Panc1 (cell line): Measurements from ENCODE around the gene PAX4. TPM values are rescaled to one million over a fixed set of nuclear protein-coding genes. Genes with fewer than 3 reads are reported as not detected.

Experiments used
- ATAC-seq: fragments of 200-7000 bp; cut with Tn5 transposase; 2 replicates; pipeline ENCODE4 v1.9.1; 2020; ENCODE audit warnings: mild to moderate bottlenecking, moderate library complexity
- BruUV-seq: library from RNA; stranded (reverse); fragments of 400-500 nt; replicated peaks from 2 replicates; lab custom pipeline; 2021; lab: Mats Ljungman, UMichigan
- CTCF ChIA-PET: fragments of 300-600 bp; sonication (Branson Sonifier 250); formaldehyde crosslinking; loops from one replicate; lab custom pipeline; 2022; ENCODE audit warnings: antibody characterized with exemption; lab: Charles Lee
- POLR2A ChIA-PET: fragments of 300-600 bp; sonication (Branson Sonifier 250); formaldehyde crosslinking; loops from one replicate; lab custom pipeline; 2022; ENCODE audit warnings: antibody characterized with exemption; lab: Charles Lee
- DNase-seq: peaks from one replicate; pipeline ENCODE4 v3.0.0-alpha.2; 2010; ENCODE audit warnings: low read depth, low spot score
- H3K27ac ChIP-seq: 2 replicates; pipeline ENCODE4 v1.5.1; 2011; ENCODE audit warnings: mild to moderate bottlenecking, low read length, inconsistent platforms
- H3K27me3 ChIP-seq: fragments of 200-500 bp; sonication (Bioruptor generic); 2 replicates; pipeline ENCODE4 v1.6.0; 2014; ENCODE audit warnings: low read length, inconsistent platforms; ENCODE audit not compliant: control insufficient read depth, insufficient read depth
- H3K36me3 ChIP-seq: fragments of 200-500 bp; sonication (Bioruptor generic); 2 replicates; pipeline ENCODE4 v1.5.1; 2014; ENCODE audit warnings: inconsistent platforms, mild to moderate bottlenecking, low read length, moderate library complexity; ENCODE audit not compliant: control insufficient read depth, insufficient read depth
- H3K4me1 ChIP-seq: 2 replicates; pipeline ENCODE4 v1.5.1; 2011; ENCODE audit warnings: inconsistent platforms, mild to moderate bottlenecking, low read length, moderate library complexity; ENCODE audit not compliant: control insufficient read depth, insufficient read depth
- H3K4me3 ChIP-seq, 2 experiments: 2 replicates each; pipeline ENCODE4 v1.5.1; 2011 to 2012; ENCODE audit warnings: low read depth in 2 of 2, low read length in 2 of 2, mild to moderate bottlenecking in 2 of 2, inconsistent platforms in 1 of 2, moderate library complexity in 1 of 2
- H3K9me3 ChIP-seq: fragments of 200-500 bp; sonication (Bioruptor generic); 2 replicates; pipeline ENCODE4 v1.5.1; 2014; ENCODE audit warnings: low read depth, mild to moderate bottlenecking, inconsistent platforms, low read length, moderate library complexity; ENCODE audit not compliant: control insufficient read depth, insufficient read depth
- POLR2AphosphoS5 ChIP-seq: IDR thresholded peaks from 2 replicates; pipeline ENCODE4 v1.6.1; 2012; ENCODE audit warnings: mild to moderate bottlenecking, low read depth, low read length, moderate library complexity
- SIN3A ChIP-seq: IDR thresholded peaks from 2 replicates; pipeline ENCODE4 v1.6.1; 2012; ENCODE audit warnings: low read depth, mild to moderate bottlenecking, low read length, moderate library complexity, borderline replicate concordance; ENCODE audit not compliant: insufficient read depth
- TCF7L2 ChIP-seq: IDR thresholded peaks from 2 replicates; pipeline ENCODE4 v1.6.1; 2011; ENCODE audit warnings: mild to moderate bottlenecking, low read depth, low read length, inconsistent platforms
- in situ Hi-C: cut with HindIII; loops from 2 replicates; pipeline ENCODE4 v1.10.0; 2016; ENCODE audit warnings: low sequenced_read_pairs, low pct_unique_long_range_greater_than_20kb
- intact Hi-C: fragments of 100-400 bp; cut with micrococcal nuclease; formaldehyde crosslinking; loops from one replicate; pipeline ENCODE4 v1.10.0; 2022; ENCODE audit not compliant: unreplicated experiment
- total RNA-seq: library from RNA; stranded (reverse); gene quantifications from one replicate; pipeline ENCODE4 v1.2.1, GENCODE V29; 2021; ENCODE audit not compliant: unreplicated experiment
- TF ChIP-seq, protein P1 (sequence below): fragments of 450-650 bp; IDR thresholded peaks from 2 replicates; pipeline ENCODE4 v1.5.1; 2017; ENCODE audit warnings: mild to moderate bottlenecking
- TF ChIP-seq, protein P2 (sequence below), 2 experiments: IDR thresholded peaks; 2 replicates each; pipeline ENCODE4 v1.6.1; 2011 to 2012; ENCODE audit warnings: low read depth in 2 of 2, control low read depth in 1 of 2, low read length in 1 of 2, mild to moderate bottlenecking in 1 of 2, moderate library complexity in 1 of 2; ENCODE audit not compliant: insufficient read depth in 1 of 2

PAX4 gene
- total RNA-seq, 1 experiment from 2014 or later: not detected

DNA sequence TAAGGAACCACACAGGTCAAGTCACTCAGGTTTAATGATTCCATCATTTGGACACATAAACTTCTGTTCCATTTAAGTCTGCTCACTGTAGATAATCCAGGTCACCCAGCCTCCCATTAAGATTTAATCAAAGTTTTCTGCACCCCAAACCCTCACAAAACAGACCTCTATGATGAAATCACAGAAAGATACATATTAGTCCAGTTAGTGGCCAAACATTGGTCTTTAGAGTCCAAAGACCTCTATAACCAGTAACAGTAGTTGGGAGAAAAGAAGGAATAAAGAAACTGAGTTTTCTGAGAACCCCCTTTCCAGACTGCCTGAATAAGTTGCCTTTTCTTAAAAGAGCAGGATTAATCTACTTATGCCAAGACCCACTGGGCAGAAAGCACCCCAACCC is 37.3 kb downstream of the PAX4 start:
- no peak overlapping the region for H3K4me3 ChIP-seq
- intact Hi-C loops: no loop called here
- peaks cover 5% of the 10 kb centered on the region; the same call in 1 of the 2 replicates for H3K36me3 ChIP-seq
- H3K27ac ChIP-seq: no peak overlapping the region
- TF ChIP-seq POLR2AphosphoS5 (no peak), SIN3A (no peak), TCF7L2 (no peak)
- TF ChIP-seq, protein P1, sequence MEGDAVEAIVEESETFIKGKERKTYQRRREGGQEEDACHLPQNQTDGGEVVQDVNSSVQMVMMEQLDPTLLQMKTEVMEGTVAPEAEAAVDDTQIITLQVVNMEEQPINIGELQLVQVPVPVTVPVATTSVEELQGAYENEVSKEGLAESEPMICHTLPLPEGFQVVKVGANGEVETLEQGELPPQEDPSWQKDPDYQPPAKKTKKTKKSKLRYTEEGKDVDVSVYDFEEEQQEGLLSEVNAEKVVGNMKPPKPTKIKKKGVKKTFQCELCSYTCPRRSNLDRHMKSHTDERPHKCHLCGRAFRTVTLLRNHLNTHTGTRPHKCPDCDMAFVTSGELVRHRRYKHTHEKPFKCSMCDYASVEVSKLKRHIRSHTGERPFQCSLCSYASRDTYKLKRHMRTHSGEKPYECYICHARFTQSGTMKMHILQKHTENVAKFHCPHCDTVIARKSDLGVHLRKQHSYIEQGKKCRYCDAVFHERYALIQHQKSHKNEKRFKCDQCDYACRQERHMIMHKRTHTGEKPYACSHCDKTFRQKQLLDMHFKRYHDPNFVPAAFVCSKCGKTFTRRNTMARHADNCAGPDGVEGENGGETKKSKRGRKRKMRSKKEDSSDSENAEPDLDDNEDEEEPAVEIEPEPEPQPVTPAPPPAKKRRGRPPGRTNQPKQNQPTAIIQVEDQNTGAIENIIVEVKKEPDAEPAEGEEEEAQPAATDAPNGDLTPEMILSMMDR: no peak
- TF ChIP-seq, protein P2, sequence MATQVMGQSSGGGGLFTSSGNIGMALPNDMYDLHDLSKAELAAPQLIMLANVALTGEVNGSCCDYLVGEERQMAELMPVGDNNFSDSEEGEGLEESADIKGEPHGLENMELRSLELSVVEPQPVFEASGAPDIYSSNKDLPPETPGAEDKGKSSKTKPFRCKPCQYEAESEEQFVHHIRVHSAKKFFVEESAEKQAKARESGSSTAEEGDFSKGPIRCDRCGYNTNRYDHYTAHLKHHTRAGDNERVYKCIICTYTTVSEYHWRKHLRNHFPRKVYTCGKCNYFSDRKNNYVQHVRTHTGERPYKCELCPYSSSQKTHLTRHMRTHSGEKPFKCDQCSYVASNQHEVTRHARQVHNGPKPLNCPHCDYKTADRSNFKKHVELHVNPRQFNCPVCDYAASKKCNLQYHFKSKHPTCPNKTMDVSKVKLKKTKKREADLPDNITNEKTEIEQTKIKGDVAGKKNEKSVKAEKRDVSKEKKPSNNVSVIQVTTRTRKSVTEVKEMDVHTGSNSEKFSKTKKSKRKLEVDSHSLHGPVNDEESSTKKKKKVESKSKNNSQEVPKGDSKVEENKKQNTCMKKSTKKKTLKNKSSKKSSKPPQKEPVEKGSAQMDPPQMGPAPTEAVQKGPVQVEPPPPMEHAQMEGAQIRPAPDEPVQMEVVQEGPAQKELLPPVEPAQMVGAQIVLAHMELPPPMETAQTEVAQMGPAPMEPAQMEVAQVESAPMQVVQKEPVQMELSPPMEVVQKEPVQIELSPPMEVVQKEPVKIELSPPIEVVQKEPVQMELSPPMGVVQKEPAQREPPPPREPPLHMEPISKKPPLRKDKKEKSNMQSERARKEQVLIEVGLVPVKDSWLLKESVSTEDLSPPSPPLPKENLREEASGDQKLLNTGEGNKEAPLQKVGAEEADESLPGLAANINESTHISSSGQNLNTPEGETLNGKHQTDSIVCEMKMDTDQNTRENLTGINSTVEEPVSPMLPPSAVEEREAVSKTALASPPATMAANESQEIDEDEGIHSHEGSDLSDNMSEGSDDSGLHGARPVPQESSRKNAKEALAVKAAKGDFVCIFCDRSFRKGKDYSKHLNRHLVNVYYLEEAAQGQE (IDR thresholded peaks at IDR 0.05; ENCODE audit: insufficient read depth in 1 of 2, low read depth in 2 of 2, low read length in 1 of 2): no peak
- peaks cover 7% of the 10 kb centered on the region for H3K4me1 ChIP-seq
- ChIA-PET POLR2A (no interaction called here), CTCF (no interaction called here)
- no peak for ATAC-seq
- H3K27me3 ChIP-seq: no peaks in the 10 kb centered on the region
- no peak for DNase-seq
- in situ Hi-C loops: no loop called here
- H3K9me3 ChIP-seq: no peaks in the 10 kb centered on the region
- no TSS peak for BruUV-seq

DNA sequence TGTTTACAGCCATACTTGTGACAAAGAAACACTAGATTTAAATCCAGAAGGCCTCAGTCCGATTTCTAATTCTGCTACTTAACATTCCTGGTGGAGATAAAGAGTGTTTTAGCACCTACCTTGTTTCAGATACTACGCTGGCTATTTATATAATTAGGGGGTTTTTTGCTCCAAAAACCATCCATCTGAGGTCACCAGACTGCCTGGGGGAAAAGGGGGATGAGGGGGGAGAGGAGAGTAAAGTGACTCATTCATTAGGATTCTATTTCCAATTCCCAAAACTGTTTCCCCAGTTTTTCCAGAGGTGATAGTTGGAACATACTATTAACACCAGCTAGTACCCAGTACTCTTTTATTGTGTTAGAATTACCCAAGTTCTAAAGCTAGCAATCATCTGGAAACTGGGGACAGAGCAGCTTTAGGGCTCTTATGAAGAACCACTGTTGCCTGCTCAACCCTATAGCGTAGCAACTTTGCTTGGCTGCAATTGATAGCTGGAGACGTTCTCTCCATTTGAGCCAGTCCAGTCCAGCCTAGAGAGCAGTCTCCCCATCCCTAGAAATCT is 39.1 kb downstream of the PAX4 start:
- BruUV-seq: no TSS peak
- no peak overlapping the region for H3K4me3 ChIP-seq
- DNase-seq (no peak), ATAC-seq (no peak)
- TF ChIP-seq, protein P1: no peak
- TF ChIP-seq, protein P2 (IDR thresholded peaks at IDR 0.05; ENCODE audit: insufficient read depth in 1 of 2, low read depth in 2 of 2, low read length in 1 of 2): no peak
- TF ChIP-seq TCF7L2 (no peak), POLR2AphosphoS5 (no peak), SIN3A (no peak)
- H3K27ac ChIP-seq: no peak overlapping the region
- POLR2A ChIA-PET: no interaction called here
- no peaks in the 10 kb centered on the region for H3K27me3 ChIP-seq
- intact Hi-C loops: no loop called here
- in situ Hi-C loops: no loop called here
- H3K4me1 ChIP-seq: peaks cover 3% of the 10 kb centered on the region
- peaks cover 2% of the 10 kb centered on the region; the same call in 1 of the 2 replicates for H3K36me3 ChIP-seq
- no peaks in the 10 kb centered on the region for H3K9me3 ChIP-seq
- CTCF ChIA-PET: no interaction called here
